GM12878 (cell line): ENCODE data around the gene WWTR1. TPM values are rescaled to one million over a fixed set of nuclear protein-coding genes. Genes with fewer than 3 reads are reported as not detected.

Source experiments
- ATAC-seq: fragments of 200-7000 bp; cut with Tn5 transposase; 3 replicates; pipeline ENCODE4 v1.9.1; 2020; ENCODE audit warnings: mild to moderate bottlenecking, moderate library complexity
- BruUV-seq: library from RNA; stranded (reverse); fragments of 400-500 nt; replicated peaks from 2 replicates; lab custom pipeline; 2021; lab: Mats Ljungman, UMichigan
- CTCF ChIA-PET: fragments of 300-600 bp; sonication (Branson Sonifier 250); formaldehyde crosslinking; extraction: SDS; loops from one replicate; lab custom pipeline; 2021; ENCODE audit warnings: inconsistent platforms; lab: Yijun Ruan, JAX
- POLR2A ChIA-PET: fragments of 350-600 bp; formaldehyde crosslinking; extraction: SDS; loops from one replicate; lab custom pipeline; 2021; ENCODE audit warnings: inconsistent platforms; lab: Charles Lee
- RAD21 ChIA-PET: fragments of 300-600 bp; sonication (Branson Sonifier 250); formaldehyde crosslinking; loops from one replicate; lab custom pipeline; 2023; ENCODE audit warnings: antibody characterized with exemption; ENCODE audit not compliant: unreplicated experiment; lab: Charles Lee
- SMC1A ChIA-PET: fragments of 300-600 bp; sonication (Branson Sonifier 250); formaldehyde crosslinking; loops from one replicate; lab custom pipeline; 2023; ENCODE audit not compliant: unreplicated experiment, uncharacterized antibody; lab: Charles Lee
- DNase-seq: peaks from one replicate; pipeline ENCODE4 v3.0.0-alpha.2; 2011; ENCODE audit warnings: low read depth, low spot score
- FAIRE-seq: peaks from 3 replicates; lab custom pipeline; 2011; peaks lifted over from hg19 to GRCh38; lab: Jason Lieb, UNC
- H2AFZ ChIP-seq: 2 replicates; pipeline ENCODE4 v1.6.0; 2011; ENCODE audit warnings: low read depth, low read length, control low read depth; ENCODE audit not compliant: control insufficient read depth
- H3K27ac ChIP-seq: 2 replicates; pipeline ENCODE4 v1.5.1; 2011; ENCODE audit warnings: control low read depth; ENCODE audit not compliant: control insufficient read depth, insufficient read depth
- H3K27me3 ChIP-seq, 2 experiments: replicated peaks in 1 of 2; 2 replicates each; pipeline versions ENCODE4 v1.6.0 to v1.6.1; 2011; ENCODE audit warnings: low read length in 1 of 2; ENCODE audit not compliant: control insufficient read depth in 2 of 2, insufficient read depth in 2 of 2
- H3K36me3 ChIP-seq, 2 experiments: 2 replicates each; pipeline ENCODE4 v1.5.1; 2011; ENCODE audit warnings: low read length in 1 of 2; ENCODE audit not compliant: control insufficient read depth in 2 of 2, insufficient read depth in 2 of 2
- H3K4me1 ChIP-seq: 2 replicates; pipeline ENCODE4 v1.6.1; 2011; ENCODE audit warnings: mild to moderate bottlenecking, low read length, moderate library complexity, mixed read lengths; ENCODE audit not compliant: control insufficient read depth, insufficient read depth
- H3K4me2 ChIP-seq: 2 replicates; pipeline ENCODE4 v1.6.0; 2011; ENCODE audit warnings: control low read depth; ENCODE audit not compliant: control insufficient read depth, insufficient read depth
- H3K4me3 ChIP-seq: fragments of 200-600 bp; sonication (generic); 2 replicates; pipeline ENCODE4 v1.5.1; 2016
- H3K79me2 ChIP-seq: 2 replicates; pipeline ENCODE4 v1.6.0; 2011; ENCODE audit warnings: low read length; ENCODE audit not compliant: control insufficient read depth, insufficient read depth
- H3K9ac ChIP-seq: 2 replicates; pipeline ENCODE4 v1.8.0; 2011; ENCODE audit warnings: low read length, control low read depth, mixed read lengths; ENCODE audit not compliant: control insufficient read depth, insufficient read depth
- H3K9me3 ChIP-seq: replicated peaks from 3 replicates; pipeline ENCODE4 v1.5.1; 2011; ENCODE audit warnings: mild to moderate bottlenecking, low read length; ENCODE audit not compliant: control insufficient read depth, insufficient read depth
- H4K20me1 ChIP-seq: 2 replicates; pipeline ENCODE4 v1.6.0; 2011; ENCODE audit not compliant: control insufficient read depth, insufficient read depth
- NFXL1 ChIP-seq: fragments of 450-650 bp; IDR thresholded peaks from 2 replicates; pipeline ENCODE4 v1.6.1; 2017; ENCODE audit warnings: antibody characterized with exemption, mild to moderate bottlenecking, borderline replicate concordance
- PBX3 ChIP-seq: IDR thresholded peaks from 2 replicates; pipeline ENCODE4 v1.6.1; 2011; ENCODE audit warnings: mild to moderate bottlenecking, low read depth, low read length, moderate library complexity; ENCODE audit not compliant: insufficient replicate concordance
- ZBTB4 ChIP-seq: fragments of 450-650 bp; formaldehyde crosslinking; IDR thresholded peaks from 2 replicates; pipeline ENCODE4 v1.4.0; 2022; ENCODE audit warnings: mild to moderate bottlenecking, moderate library complexity
- ZZZ3 ChIP-seq: IDR thresholded peaks from 2 replicates; pipeline ENCODE4 v1.6.1; 2011; ENCODE audit warnings: low read depth; ENCODE audit not compliant: control insufficient read depth, insufficient read length
- WGBS: methylation state at CpG from one replicate; pipeline ENCODE4 v1.1.6; 2016; ENCODE audit warnings: low lambda C conversion rate; ENCODE audit not compliant: insufficient replicate concordance, insufficient coverage; ENCODE audit errors: missing lambda C conversion rate; 5-methylcytosine and 5-hydroxymethylcytosine counted together
- in situ Hi-C: fragments of 300-500 bp; cut with MboI; formaldehyde crosslinking; loops from 9 replicates; pipeline ENCODE4 v1.14.3; 2018; ENCODE audit warnings: mixed read lengths
- intact Hi-C: fragments of 100-400 bp; cut with micrococcal nuclease; formaldehyde crosslinking; loops from one replicate; pipeline ENCODE4 v1.14.2; 2022; ENCODE audit not compliant: unreplicated experiment
- polyA plus RNA-seq, 11 experiments: library from polyadenylated mRNA; depleted of rRNA in 4 of 11; unstranded in 6 of 11; stranded (reverse) in 5 of 11; fragments of >200 nt; fragmentation: Nextera tagmentation in 4 of 11; fragmentation: Illumina TruSeq in 1 of 11; extraction: Ambion mirVana in 4 of 11; extraction: Trizol in 1 of 11; gene quantifications; 1 replicate in 1 of 11; 2 replicates in 10 of 11; pipeline versions ENCODE4 v1.2.1 to v1.2.3, GENCODE V29; 2011 to 2016; ENCODE audit warnings: inconsistent platforms in 2 of 11, missing spikeins in 2 of 11, low read depth in 1 of 11
- total RNA-seq, 4 experiments: library from RNA; depleted of rRNA in 3 of 4; stranded (reverse); fragments of >200 nt in 3 of 4; fragmentation: Illumina TruSeq in 1 of 4; extraction: Trizol in 1 of 4; gene quantifications; 2 replicates each; pipeline versions ENCODE4 v1.2.1 to v1.2.3, GENCODE V29; 2013 to 2021

Gene WWTR1
- total and polyA plus RNA-seq, 10 of the 15 experiments (the other 5 are each of a cell fraction or from before 2014, with no cell fraction given), result 2.5 to 18.5 (median 5.8) TPM

GRCh38 chr3:149495581-149496125, 162.2 kb downstream of the WWTR1 start (continued):
- no peak for TF ChIP-seq PBX3
- TF ChIP-seq, all 136 proteins: peak for 0

DNA sequence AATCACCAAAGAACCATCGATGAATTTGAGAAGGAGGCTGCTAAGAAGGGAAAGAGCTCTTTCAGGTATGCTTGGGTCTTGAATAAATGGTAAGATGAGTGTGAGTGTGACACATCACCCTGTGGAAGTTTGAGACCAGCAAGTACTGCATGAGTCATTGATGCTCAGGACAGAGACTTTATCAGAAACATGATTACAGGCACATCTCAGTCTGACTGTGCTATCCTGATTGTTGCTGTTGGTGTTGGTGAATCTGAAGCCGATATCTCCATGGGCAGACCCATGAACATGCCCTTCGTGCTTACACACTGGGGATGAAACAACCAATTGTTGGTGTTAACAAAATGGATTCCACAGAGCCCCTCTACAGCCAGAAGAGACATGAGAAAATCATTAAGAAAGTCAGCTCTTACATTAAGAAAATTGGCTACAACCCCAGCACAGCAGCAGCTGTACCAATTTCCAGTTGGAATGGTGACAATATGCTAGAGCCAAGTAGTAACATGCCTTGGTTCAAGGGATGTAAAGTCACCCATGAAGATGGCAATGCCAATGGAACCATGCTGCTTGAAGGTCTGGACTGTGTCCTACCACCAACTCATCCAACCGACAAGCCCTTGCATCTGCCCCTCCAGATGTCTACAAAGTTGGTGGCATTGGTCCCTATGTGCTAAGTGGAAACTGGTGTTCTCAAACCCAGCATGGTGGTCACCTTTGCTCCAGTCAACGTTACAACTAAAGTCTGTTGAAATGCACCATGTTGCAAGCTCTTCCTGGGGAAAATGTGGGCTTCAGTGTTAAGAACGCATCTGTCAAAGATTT, 162.9 kb downstream of the WWTR1 start:
- no peaks in the 10 kb centered on the region; a peak in 1 of 4 replicates for H3K27me3 ChIP-seq
- no peak for TF ChIP-seq ZZZ3
- no peak for TF ChIP-seq ZBTB4 (CRISPR knock-in tag)
- TF ChIP-seq NFXL1, result no peak
- no peak overlapping the region for H3K27ac ChIP-seq
- RAD21 ChIA-PET, result interaction anchor here (0.6 to 3.4 kb wide), 4 partner anchors 18 to 313 kb away, joined by 3 to 17 read pairs (median 4); no protein-coding TSS in a partner anchor
- H3K4me1 ChIP-seq, result no peaks in the 10 kb centered on the region
- no peak overlapping the region for H3K4me2 ChIP-seq
- no peak overlapping the region for H2AFZ ChIP-seq
- H3K36me3 ChIP-seq, result no peaks in the 10 kb centered on the region
- no peaks in the 10 kb centered on the region for H4K20me1 ChIP-seq
- H3K79me2 ChIP-seq, result no peaks in the 10 kb centered on the region
- no peak overlapping the region for H3K9ac ChIP-seq
- CTCF ChIA-PET, result interaction anchor here (0.6 to 3.2 kb wide), 12 partner anchors 9 to 313 kb away, joined by 3 to 27 read pairs (median 3); no protein-coding TSS in a partner anchor
- SMC1A ChIA-PET, result interaction anchor here (0.7 to 1.5 kb wide), 7 partner anchors 10 to 313 kb away, joined by 3 to 6 read pairs (median 3); no protein-coding TSS in a partner anchor
- WGBS, result 47% methylated on average over 6 of the region's 6 CpGs
- ATAC-seq (no peak), DNase-seq (no peak), FAIRE-seq (no peak)
- H3K9me3 ChIP-seq, result no peaks in the 10 kb centered on the region
- in situ Hi-C loops (no loop called here), intact Hi-C loops (loop anchor here (1.0 kb wide), 2 partner anchors 276 to 313 kb away; no protein-coding TSS in a partner anchor)
- POLR2A ChIA-PET, result no interaction called here
- H3K4me3 ChIP-seq, result no peak overlapping the region
- BruUV-seq, result no TSS peak
